ENCODE measurements around the gene CCDC57. TPM values are rescaled to one million over a fixed set of nuclear protein-coding genes. Genes with fewer than 3 reads are reported as not detected.

Gene CCDC57
- total RNA-seq, 1 donor from 2014 or later, result 10.8 TPM

DNA sequence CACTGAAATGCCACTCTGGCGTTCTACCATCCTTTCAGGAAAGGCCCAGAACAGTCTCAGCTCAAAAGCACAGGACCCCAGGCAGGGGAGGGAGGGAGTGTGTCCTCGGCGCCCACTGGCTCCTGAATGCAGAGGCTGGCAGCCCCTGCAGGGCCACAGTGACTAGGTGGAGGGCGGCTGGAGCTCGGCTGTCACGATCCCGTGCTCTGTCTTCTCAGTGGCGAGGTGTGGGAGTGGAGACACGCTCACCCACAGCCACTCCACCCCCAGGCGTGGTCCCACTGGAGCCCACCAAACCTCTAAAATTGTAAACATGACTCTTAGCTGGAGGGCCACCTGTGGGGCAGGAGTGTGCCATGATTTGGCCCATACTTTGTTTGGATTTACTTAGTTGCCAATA, 98.2 kb downstream of the CCDC57 start:
- no peaks in the 10 kb centered on the region for H3K27me3 ChIP-seq (ENCODE audit: control insufficient read depth, insufficient read depth, low read length)
- H3K36me3 ChIP-seq (ENCODE audit: control insufficient read depth, insufficient read depth, low read length), result peaks cover 4% of the 10 kb centered on the region
- no peak overlapping the region for H3K4me3 ChIP-seq (ENCODE audit: low read depth, low read length)
- DNase-seq (ENCODE audit: low read depth) (no peak), FAIRE-seq (no peak)
- TF ChIP-seq, protein P1, sequence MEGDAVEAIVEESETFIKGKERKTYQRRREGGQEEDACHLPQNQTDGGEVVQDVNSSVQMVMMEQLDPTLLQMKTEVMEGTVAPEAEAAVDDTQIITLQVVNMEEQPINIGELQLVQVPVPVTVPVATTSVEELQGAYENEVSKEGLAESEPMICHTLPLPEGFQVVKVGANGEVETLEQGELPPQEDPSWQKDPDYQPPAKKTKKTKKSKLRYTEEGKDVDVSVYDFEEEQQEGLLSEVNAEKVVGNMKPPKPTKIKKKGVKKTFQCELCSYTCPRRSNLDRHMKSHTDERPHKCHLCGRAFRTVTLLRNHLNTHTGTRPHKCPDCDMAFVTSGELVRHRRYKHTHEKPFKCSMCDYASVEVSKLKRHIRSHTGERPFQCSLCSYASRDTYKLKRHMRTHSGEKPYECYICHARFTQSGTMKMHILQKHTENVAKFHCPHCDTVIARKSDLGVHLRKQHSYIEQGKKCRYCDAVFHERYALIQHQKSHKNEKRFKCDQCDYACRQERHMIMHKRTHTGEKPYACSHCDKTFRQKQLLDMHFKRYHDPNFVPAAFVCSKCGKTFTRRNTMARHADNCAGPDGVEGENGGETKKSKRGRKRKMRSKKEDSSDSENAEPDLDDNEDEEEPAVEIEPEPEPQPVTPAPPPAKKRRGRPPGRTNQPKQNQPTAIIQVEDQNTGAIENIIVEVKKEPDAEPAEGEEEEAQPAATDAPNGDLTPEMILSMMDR (IDR thresholded peaks at IDR 0.05; ENCODE audit: insufficient read depth, low read length, severe bottlenecking), result no peak

DNA sequence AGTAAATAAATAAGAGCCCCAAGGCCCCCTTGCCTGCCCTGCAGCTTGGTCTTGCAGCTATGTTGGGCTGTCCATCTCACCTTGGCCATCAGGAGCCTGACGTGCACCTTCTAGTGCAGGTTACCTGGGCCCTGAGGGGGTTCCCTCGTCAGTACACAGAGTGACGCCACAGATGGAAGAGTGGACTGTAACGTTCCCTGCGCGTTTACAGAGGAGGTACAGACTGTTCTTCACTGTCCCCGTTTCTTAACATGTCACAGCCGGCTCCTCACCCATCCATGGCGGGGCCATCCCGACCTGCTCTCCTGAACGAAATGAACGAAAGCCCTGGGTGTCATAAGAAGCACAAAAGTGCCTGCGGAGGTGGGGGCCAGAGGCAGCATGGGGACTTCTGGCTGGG, 98.7 kb downstream of the CCDC57 start:
- TF ChIP-seq, protein P1 (IDR thresholded peaks at IDR 0.05; ENCODE audit: insufficient read depth, low read length, severe bottlenecking), result no peak
- peaks cover 4% of the 10 kb centered on the region for H3K36me3 ChIP-seq (ENCODE audit: control insufficient read depth, insufficient read depth, low read length)

DNA sequence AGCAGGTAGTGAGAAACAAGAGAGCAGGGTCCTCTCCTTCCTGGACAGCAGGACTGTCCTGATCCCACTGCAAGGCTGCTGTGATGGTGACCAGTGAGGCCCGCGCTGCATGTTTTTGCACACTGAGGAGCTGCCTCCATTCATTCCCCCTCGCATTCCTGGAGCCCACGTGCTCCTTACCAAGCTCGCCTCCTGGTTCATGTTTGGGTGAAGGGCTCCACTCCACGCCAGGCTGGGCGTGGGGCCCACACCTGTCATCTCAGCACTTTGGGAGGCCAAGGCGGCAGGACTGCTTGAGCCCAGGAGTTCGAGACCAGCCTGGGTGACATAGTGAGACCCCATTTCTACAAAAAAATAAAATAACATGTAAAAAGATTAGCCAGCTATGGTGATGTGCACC, 99.2 kb downstream of the CCDC57 start:
- no peaks in the 10 kb centered on the region for H3K27me3 ChIP-seq (ENCODE audit: control insufficient read depth, insufficient read depth, low read length)
- H3K36me3 ChIP-seq (ENCODE audit: control insufficient read depth, insufficient read depth, low read length), result peaks cover 4% of the 10 kb centered on the region
- no peak for DNase-seq (ENCODE audit: low read depth)
- TF ChIP-seq, protein P1 (IDR thresholded peaks at IDR 0.05; ENCODE audit: insufficient read depth, low read length, severe bottlenecking), result no peak
- no peak for FAIRE-seq
- H3K4me3 ChIP-seq (ENCODE audit: low read depth, low read length), result no peak overlapping the region

More for the DNA sequence above, 98.7 kb downstream of the CCDC57 start:
- Histone ChIP-seq H3K4me3 (ENCODE audit: low read depth, low read length) (no peak overlapping the region), H3K27me3 (ENCODE audit: control insufficient read depth, insufficient read depth, low read length) (no peaks in the 10 kb centered on the region)
- DNase-seq (ENCODE audit: low read depth), result no peak
- FAIRE-seq, result no peak

DNA sequence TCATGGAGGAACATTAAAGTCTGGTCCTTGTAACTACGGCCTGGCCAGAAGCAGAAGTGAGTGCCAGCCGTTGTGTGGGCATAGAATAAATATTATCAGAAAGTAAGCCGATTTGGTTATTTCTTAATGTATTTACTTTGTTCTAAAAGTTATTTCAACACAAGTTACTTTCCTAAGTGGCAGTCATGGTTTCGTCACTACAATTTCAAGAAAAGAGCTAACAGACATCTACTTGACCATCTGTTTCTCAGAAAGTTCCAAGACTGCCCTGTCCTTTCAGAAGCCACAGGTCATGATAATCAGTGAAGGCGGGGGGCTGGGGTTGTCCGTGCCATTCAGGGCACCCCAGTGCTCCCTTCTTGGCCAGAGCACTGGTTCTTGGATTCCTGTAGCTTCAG, 99.7 kb downstream of the CCDC57 start:
- DNase-seq (ENCODE audit: low read depth), result no peak
- TF ChIP-seq, protein P1 (IDR thresholded peaks at IDR 0.05; ENCODE audit: insufficient read depth, low read length, severe bottlenecking), result no peak
- H3K4me3 ChIP-seq (ENCODE audit: low read depth, low read length), result no peak overlapping the region
- FAIRE-seq, result no peak
- H3K27me3 ChIP-seq (ENCODE audit: control insufficient read depth, insufficient read depth, low read length), result no peaks in the 10 kb centered on the region
- H3K36me3 ChIP-seq (ENCODE audit: control insufficient read depth, insufficient read depth, low read length), result peaks cover 2% of the 10 kb centered on the region

DNA sequence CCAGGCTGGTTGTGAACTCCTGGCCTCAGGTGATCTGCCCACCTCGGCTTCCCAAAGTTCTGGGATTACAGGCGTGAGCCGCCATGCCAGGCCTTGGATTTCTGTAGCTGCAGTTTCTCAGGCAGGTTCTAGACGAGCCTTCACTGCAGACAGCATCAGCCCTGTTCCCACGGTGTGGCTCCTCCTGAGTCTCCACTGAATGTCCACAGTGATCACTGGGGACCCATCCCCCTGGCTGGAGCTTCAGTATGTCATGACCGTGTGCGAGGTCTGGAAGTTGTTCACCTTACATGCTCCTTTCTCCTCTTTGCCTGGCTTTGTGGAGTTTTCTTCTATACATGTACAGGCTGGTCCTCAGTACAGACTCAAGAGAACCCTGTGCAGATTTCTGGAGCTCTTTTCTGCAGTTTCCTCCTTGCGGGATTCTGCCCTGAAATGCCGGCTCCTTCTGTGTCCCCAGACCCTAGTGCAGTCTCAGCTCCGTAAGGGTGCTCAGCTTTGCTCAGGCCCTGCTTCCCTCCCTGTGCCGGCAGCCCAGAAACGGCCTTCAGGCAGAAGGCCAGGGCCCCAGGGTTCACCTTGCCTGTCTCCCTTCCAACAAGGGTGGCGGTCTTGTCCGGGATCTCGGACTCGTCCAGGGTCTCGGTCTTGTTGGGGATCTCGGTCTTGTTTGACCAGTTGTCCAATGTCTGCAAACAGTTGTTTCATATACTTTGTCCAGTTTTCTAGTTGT, 100.3 kb downstream of the CCDC57 start:
- FAIRE-seq (no peak), DNase-seq (ENCODE audit: low read depth) (no peak)
- H3K4me3 ChIP-seq (ENCODE audit: low read depth, low read length), result no peak overlapping the region
- TF ChIP-seq, protein P1 (IDR thresholded peaks at IDR 0.05; ENCODE audit: insufficient read depth, low read length, severe bottlenecking), result no peak
- H3K36me3 ChIP-seq (ENCODE audit: control insufficient read depth, insufficient read depth, low read length), result peaks cover 3% of the 10 kb centered on the region
- no peaks in the 10 kb centered on the region for H3K27me3 ChIP-seq (ENCODE audit: control insufficient read depth, insufficient read depth, low read length)

DNA sequence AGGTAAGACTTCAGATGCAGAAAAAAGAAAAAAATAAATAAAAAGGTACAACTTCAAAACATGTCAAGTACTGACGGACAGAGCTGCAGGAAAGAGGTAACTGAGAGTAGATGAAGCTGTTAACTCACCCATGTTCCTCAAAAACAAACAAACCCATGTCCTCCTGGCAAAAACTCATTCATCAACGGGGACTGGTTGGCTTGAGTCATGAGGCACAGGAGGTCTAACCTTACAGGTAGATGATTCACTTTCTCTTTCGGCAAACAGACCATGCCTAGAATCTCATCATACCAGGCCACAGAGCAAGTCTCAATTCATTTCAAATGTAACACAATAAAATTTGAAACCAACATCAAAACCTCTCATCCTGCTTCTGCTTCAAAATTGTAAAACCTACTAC, 102.3 kb downstream of the CCDC57 start:
- Histone ChIP-seq H3K36me3 (ENCODE audit: control insufficient read depth, insufficient read depth, low read length) (peaks cover 3% of the 10 kb centered on the region), H3K4me3 (ENCODE audit: low read depth, low read length) (no peak overlapping the region), H3K27me3 (ENCODE audit: control insufficient read depth, insufficient read depth, low read length) (no peaks in the 10 kb centered on the region)
- peak; percentile 55 for FAIRE-seq
- TF ChIP-seq, protein P1 (IDR thresholded peaks at IDR 0.05; ENCODE audit: insufficient read depth, low read length, severe bottlenecking), result no peak
- peak; percentile 94 for DNase-seq (ENCODE audit: low read depth)

All from bronchial epithelial cell (primary cell).